ENCODE measurements around the gene SLC25A24.

Gene SLC25A24

GRCh38 chr1:108085628-108086027 is 114.5 kb downstream of the SLC25A24 start:
- no peaks in the 10 kb centered on the region for H3K9me2 ChIP-seq (replicated peaks; ENCODE audit: insufficient read depth, low read length)
- H3K79me2 ChIP-seq (ENCODE audit: insufficient read depth, low read length): no peaks in the 10 kb centered on the region
- H3K4me2 ChIP-seq (ENCODE audit: low read depth, low read length, poor library complexity, severe bottlenecking): no peak overlapping the region
- no peak for TF ChIP-seq EZH2phosphoT487 (conservative IDR thresholded peaks at IDR 0.05; ENCODE audit: low read length)
- TF ChIP-seq, protein P1, sequence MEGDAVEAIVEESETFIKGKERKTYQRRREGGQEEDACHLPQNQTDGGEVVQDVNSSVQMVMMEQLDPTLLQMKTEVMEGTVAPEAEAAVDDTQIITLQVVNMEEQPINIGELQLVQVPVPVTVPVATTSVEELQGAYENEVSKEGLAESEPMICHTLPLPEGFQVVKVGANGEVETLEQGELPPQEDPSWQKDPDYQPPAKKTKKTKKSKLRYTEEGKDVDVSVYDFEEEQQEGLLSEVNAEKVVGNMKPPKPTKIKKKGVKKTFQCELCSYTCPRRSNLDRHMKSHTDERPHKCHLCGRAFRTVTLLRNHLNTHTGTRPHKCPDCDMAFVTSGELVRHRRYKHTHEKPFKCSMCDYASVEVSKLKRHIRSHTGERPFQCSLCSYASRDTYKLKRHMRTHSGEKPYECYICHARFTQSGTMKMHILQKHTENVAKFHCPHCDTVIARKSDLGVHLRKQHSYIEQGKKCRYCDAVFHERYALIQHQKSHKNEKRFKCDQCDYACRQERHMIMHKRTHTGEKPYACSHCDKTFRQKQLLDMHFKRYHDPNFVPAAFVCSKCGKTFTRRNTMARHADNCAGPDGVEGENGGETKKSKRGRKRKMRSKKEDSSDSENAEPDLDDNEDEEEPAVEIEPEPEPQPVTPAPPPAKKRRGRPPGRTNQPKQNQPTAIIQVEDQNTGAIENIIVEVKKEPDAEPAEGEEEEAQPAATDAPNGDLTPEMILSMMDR (IDR thresholded peaks at IDR 0.05; ENCODE audit: insufficient read depth, low read length, poor library complexity, severe bottlenecking): no peak
- H3K36me3 ChIP-seq (ENCODE audit: low read length): no peaks in the 10 kb centered on the region
- no peak overlapping the region for H3K9ac ChIP-seq (ENCODE audit: low read length)
- no peaks in the 10 kb centered on the region for H3F3A ChIP-seq (ENCODE audit: insufficient read depth)
- H2AFZ ChIP-seq (ENCODE audit: low read depth, low read length, severe bottlenecking): no peak overlapping the region
- H3K9me3 ChIP-seq (ENCODE audit: insufficient read depth, low read length): no peaks in the 10 kb centered on the region
- H3K4me3 ChIP-seq (ENCODE audit: insufficient read depth, low read length, poor library complexity, severe bottlenecking): no peak overlapping the region
- H3K27ac ChIP-seq (ENCODE audit: low read depth, low read length): no peak overlapping the region
- no peaks in the 10 kb centered on the region for H4K20me1 ChIP-seq (ENCODE audit: low read depth, low read length)
- H3K27me3 ChIP-seq (ENCODE audit: low read length): no peaks in the 10 kb centered on the region

DNA sequence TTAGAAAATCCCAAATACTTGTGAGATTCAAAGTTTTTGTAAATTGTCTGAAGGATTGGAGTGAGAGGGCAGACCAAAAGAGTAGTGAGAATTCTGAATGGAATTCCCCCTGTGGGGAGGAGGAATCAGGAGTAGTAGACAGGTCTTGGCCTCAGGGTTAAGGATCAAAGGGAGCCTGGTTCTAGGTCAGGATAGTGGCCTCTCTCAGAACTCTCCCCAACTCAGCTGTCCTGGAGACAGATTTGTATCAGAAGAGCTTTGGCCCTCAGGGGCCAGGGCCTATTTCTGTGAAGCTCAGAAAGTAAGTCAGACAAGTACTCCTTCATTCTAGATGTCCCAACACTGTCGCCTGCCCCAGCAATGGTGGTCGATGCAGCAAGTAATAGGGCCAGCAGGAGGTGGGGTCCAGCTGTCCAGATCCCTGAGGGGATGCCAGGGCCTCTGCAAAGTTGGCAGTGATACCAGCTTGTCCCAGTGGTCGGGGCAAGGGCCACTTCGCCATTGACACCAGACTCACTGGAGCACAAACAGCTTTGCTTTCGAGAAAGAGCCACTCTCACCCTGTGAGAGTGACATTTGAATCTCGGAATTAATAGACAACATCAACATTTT is 115.2 kb downstream of the SLC25A24 start:
- Histone ChIP-seq H3K9me2 (replicated peaks; ENCODE audit: insufficient read depth, low read length) (no peaks in the 10 kb centered on the region), H3K79me2 (ENCODE audit: insufficient read depth, low read length) (no peaks in the 10 kb centered on the region), H3K9ac (ENCODE audit: low read length) (no peak overlapping the region), H3K27me3 (ENCODE audit: low read length) (no peaks in the 10 kb centered on the region), H3F3A (ENCODE audit: insufficient read depth) (no peaks in the 10 kb centered on the region), H4K20me1 (ENCODE audit: low read depth, low read length) (no peaks in the 10 kb centered on the region), H3K4me3 (ENCODE audit: insufficient read depth, low read length, poor library complexity, severe bottlenecking) (no peak overlapping the region), H3K36me3 (ENCODE audit: low read length) (no peaks in the 10 kb centered on the region), H3K9me3 (ENCODE audit: insufficient read depth, low read length) (no peaks in the 10 kb centered on the region), H2AFZ (ENCODE audit: low read depth, low read length, severe bottlenecking) (no peak overlapping the region), H3K4me2 (ENCODE audit: low read depth, low read length, poor library complexity, severe bottlenecking) (no peak overlapping the region), H3K27ac (ENCODE audit: low read depth, low read length) (no peak overlapping the region)
- TF ChIP-seq, protein P1 (IDR thresholded peaks at IDR 0.05; ENCODE audit: insufficient read depth, low read length, poor library complexity, severe bottlenecking): no peak
- TF ChIP-seq EZH2phosphoT487 (conservative IDR thresholded peaks at IDR 0.05; ENCODE audit: low read length): no peak

All from SU-DHL-6 (cell line).